WTC11 (cell line): ENCODE results near the gene STRN4. TPM values are rescaled to one million over a fixed set of nuclear protein-coding genes. Genes with fewer than 3 reads are reported as not detected.

ENCODE experiments used
- ATAC-seq: fragments of 200-7000 bp; cut with Tn5 transposase; 2 replicates; pipeline ENCODE4 v1.10.0; 2021; ENCODE audit warnings: mild to moderate bottlenecking, moderate library complexity
- CTCF ChIA-PET: fragments of 300-600 bp; sonication (Branson Sonifier 250); formaldehyde crosslinking; loops from one replicate; lab custom pipeline; 2021; ENCODE audit warnings: antibody characterized with exemption; lab: Charles Lee
- POLR2A ChIA-PET: fragments of 350-600 bp; sonication (Branson Sonifier 250); formaldehyde crosslinking; loops from one replicate; lab custom pipeline; 2021; ENCODE audit warnings: antibody characterized with exemption; lab: Charles Lee
- DNase-seq: peaks from one replicate; pipeline ENCODE4 v3.0.0; 2021; ENCODE audit warnings: low spot score
- H3K27ac Mint-ChIP-seq: 2 replicates; pipeline ENCODE4 v1.8.0; 2021; ENCODE audit warnings: mixed read lengths
- H3K27me3 Mint-ChIP-seq: 2 replicates; pipeline ENCODE4 v1.8.0; 2021; ENCODE audit warnings: low read depth, mild to moderate bottlenecking, moderate library complexity, mixed read lengths
- H3K36me3 Mint-ChIP-seq: 2 replicates; pipeline ENCODE4 v1.8.0; 2021; ENCODE audit warnings: mixed read lengths
- H3K4me1 Mint-ChIP-seq: 2 replicates; pipeline ENCODE4 v1.8.0; 2022; ENCODE audit warnings: mixed read lengths
- H3K4me3 Mint-ChIP-seq: 2 replicates; pipeline ENCODE4 v1.8.0; 2021; ENCODE audit warnings: mild to moderate bottlenecking, moderate library complexity, mixed read lengths
- H3K9me3 Mint-ChIP-seq: 2 replicates; pipeline ENCODE4 v1.8.0; 2021; ENCODE audit warnings: mixed read lengths
- CBFB ChIP-seq: sonication (generic); formaldehyde crosslinking; IDR thresholded peaks from 2 replicates; pipeline ENCODE4 v1.8.1; 2022; ENCODE audit warnings: mild to moderate bottlenecking, low read depth, missing genetic modification reagents
- ESRRA ChIP-seq: sonication (generic); formaldehyde crosslinking; IDR thresholded peaks from 2 replicates; pipeline ENCODE4 v1.8.1; 2022; ENCODE audit warnings: mild to moderate bottlenecking, missing genetic modification reagents, borderline replicate concordance
- HMGA2 ChIP-seq: fragments of 250-450 bp; sonication (Bioruptor Pico); IDR thresholded peaks from 2 replicates; pipeline ENCODE4 v1.4.0; 2021; ENCODE audit warnings: mild to moderate bottlenecking, moderate library complexity
- MXD4 ChIP-seq: fragments of 250-450 bp; sonication (Bioruptor Pico); IDR thresholded peaks from 2 replicates; pipeline ENCODE4 v1.8.0; 2021; ENCODE audit warnings: mild to moderate bottlenecking, moderate library complexity, borderline replicate concordance
- NR2C2 ChIP-seq: sonication (generic); formaldehyde crosslinking; IDR thresholded peaks from 2 replicates; pipeline ENCODE4 v1.8.0; 2022; ENCODE audit warnings: mild to moderate bottlenecking, missing genetic modification reagents
- NR3C1 ChIP-seq: sonication (generic); formaldehyde crosslinking; conservative IDR thresholded peaks from 2 replicates; pipeline ENCODE4 v1.8.1; 2023; ENCODE audit warnings: low read depth, mild to moderate bottlenecking, missing genetic modification reagents
- OVOL2 ChIP-seq: fragments of 250-450 bp; sonication (Bioruptor Pico); IDR thresholded peaks from 2 replicates; pipeline ENCODE4 v1.9.0; 2021; ENCODE audit warnings: mild to moderate bottlenecking, borderline replicate concordance
- RORB ChIP-seq: fragments of 250-450 bp; sonication (Bioruptor Pico); IDR thresholded peaks from 2 replicates; pipeline ENCODE4 v1.9.0; 2021; ENCODE audit warnings: mild to moderate bottlenecking
- SMAD3 ChIP-seq: sonication (generic); formaldehyde crosslinking; IDR thresholded peaks from 2 replicates; pipeline ENCODE4 v1.8.0; 2022; ENCODE audit warnings: missing genetic modification reagents, mild to moderate bottlenecking, borderline replicate concordance
- SMAD4 ChIP-seq: sonication (generic); formaldehyde crosslinking; IDR thresholded peaks from 2 replicates; pipeline ENCODE4 v1.8.0; 2022; ENCODE audit warnings: mild to moderate bottlenecking, missing genetic modification reagents
- TP53 ChIP-seq: sonication (generic); formaldehyde crosslinking; IDR thresholded peaks from 2 replicates; pipeline ENCODE4 v1.8.1; 2023; ENCODE audit warnings: mild to moderate bottlenecking, missing genetic modification reagents
- ZNF138 ChIP-seq: sonication (generic); formaldehyde crosslinking; conservative IDR thresholded peaks from 2 replicates; pipeline ENCODE4 v1.8.1; 2022; ENCODE audit warnings: mild to moderate bottlenecking, moderate library complexity, missing genetic modification reagents
- ZNF423 ChIP-seq: fragments of 250-450 bp; sonication (Bioruptor Pico); IDR thresholded peaks from 2 replicates; pipeline ENCODE4 v2.1.2; 2022; ENCODE audit warnings: mild to moderate bottlenecking, moderate library complexity
- total RNA-seq: library from RNA; stranded (reverse); gene quantifications from 3 replicates; pipeline ENCODE4 v1.2.3, GENCODE V29; 2021
- TF ChIP-seq, protein P1 (sequence below): fragments of 250-450 bp; sonication (Bioruptor Pico); IDR thresholded peaks from 2 replicates; pipeline ENCODE4 v1.9.0; 2021; ENCODE audit warnings: mild to moderate bottlenecking
- TF ChIP-seq, protein P2 (sequence below): sonication (generic); formaldehyde crosslinking; IDR thresholded peaks from 2 replicates; pipeline ENCODE4 v1.8.0; 2022; ENCODE audit warnings: mild to moderate bottlenecking, missing genetic modification reagents
- TF ChIP-seq, protein P3 (sequence below): sonication (generic); formaldehyde crosslinking; IDR thresholded peaks from 2 replicates; pipeline ENCODE4 v1.8.0; 2022; ENCODE audit warnings: mild to moderate bottlenecking, missing genetic modification reagents
- TF ChIP-seq, protein P4 (sequence below): sonication (generic); formaldehyde crosslinking; IDR thresholded peaks from 2 replicates; pipeline ENCODE4 v1.8.1; 2023; ENCODE audit warnings: mild to moderate bottlenecking, missing genetic modification reagents, borderline replicate concordance
- TF ChIP-seq, protein P5 (sequence below): sonication (generic); formaldehyde crosslinking; IDR thresholded peaks from 2 replicates; pipeline ENCODE4 v1.8.1; 2022; ENCODE audit warnings: missing genetic modification reagents, borderline replicate concordance
- TF ChIP-seq, protein P6 (sequence below): sonication (generic); formaldehyde crosslinking; IDR thresholded peaks from 2 replicates; pipeline ENCODE4 v1.8.1; 2022; ENCODE audit warnings: low read depth, mild to moderate bottlenecking, moderate library complexity, missing genetic modification reagents, borderline replicate concordance

The STRN4 gene
- total RNA-seq, 1 experiment from 2014 or later, result 144 TPM

DNA sequence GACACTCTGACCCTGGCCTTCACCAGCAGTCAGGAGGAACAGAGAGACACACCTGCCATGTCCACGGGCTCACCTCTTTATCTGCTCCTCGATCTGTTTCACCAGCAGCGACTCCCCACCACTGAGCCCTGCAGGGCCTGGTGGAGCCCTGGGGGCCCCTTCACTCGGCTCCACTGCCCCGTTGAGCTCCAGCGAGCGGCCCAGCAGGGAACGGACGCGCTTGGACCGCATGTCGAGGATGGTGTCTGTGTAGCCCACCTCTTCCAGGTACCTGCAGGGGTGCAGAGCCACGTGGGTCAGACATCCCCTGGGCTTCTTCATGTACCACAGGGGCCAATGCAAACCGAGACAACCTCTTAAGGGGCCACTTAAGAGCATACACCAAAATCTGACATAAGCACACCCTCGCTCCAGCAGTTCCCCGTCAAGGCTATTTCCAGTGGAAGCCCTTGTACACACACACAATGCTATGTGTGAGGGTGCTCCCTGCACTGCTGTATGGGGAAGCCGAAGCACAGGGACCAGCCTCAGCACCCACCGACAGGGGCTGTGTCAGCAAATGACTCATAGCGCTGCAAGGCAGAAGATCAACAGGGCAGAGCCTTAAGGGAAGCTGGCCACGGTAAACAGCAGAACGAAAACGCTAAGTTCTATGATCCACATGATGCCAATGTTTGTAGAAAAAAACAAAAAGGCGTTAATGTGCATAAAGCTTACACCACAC, 13.1 kb downstream of the STRN4 start:
- no peak for DNase-seq
- POLR2A ChIA-PET, result no interaction called here
- H3K4me1 Mint-ChIP-seq, result peaks cover 6% of the 10 kb centered on the region
- H3K36me3 Mint-ChIP-seq, result peaks cover 69% of the 10 kb centered on the region
- no peaks in the 10 kb centered on the region for H3K9me3 Mint-ChIP-seq
- ATAC-seq, result no peak
- no peak overlapping the region for H3K27ac Mint-ChIP-seq
- no peak overlapping the region for H3K4me3 Mint-ChIP-seq
- CTCF ChIA-PET, result interaction anchor here (0.6 kb wide), 1 partner anchor 301 kb away, joined by 5 read pairs; no protein-coding TSS in a partner anchor
- TF ChIP-seq HMGA2 (no peak), NR3C1 (CRISPR knock-in tag) (no peak), TP53 (CRISPR knock-in tag) (no peak)
- TF ChIP-seq, protein P1, sequence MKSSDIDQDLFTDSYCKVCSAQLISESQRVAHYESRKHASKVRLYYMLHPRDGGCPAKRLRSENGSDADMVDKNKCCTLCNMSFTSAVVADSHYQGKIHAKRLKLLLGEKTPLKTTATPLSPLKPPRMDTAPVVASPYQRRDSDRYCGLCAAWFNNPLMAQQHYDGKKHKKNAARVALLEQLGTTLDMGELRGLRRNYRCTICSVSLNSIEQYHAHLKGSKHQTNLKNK, result no peak
- no peaks in the 10 kb centered on the region for H3K27me3 Mint-ChIP-seq

DNA sequence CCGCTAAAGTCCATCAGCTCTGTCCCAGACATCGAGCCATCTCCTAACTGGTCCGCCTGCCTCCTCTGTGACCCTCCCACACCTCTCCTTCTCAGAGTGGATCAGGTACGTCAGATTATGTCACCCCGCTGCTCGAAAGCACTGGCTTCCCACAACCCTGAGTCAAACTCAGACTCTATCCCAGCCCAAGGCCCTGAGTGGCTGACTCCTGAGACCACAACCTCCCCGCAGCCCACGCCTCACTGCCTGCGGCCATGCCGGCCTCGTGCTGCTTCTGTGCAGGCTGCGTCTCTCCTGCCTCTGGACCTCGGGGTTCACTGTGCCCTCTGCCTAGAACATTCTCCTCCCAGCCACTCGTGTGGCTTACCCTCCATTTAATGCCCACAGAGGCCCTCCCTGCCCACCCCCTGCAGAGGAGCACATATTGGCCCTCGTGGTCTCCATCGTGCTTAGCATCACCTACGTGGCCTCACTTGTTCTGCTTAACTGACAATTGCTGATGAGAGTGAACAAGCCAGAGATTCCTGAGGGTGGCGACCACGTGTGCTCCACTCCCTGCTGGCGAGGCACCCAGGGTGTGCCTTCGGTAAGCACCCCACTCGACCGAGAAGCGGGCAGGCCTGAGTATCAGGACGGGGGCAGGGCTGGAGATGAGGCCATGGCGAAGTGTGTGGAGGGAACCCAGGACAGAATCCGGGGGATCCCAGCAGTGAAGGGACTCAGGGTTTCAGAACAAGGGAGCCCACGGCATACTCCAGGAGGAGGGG, 13.9 kb downstream of the STRN4 start:
- ChIA-PET CTCF (interaction anchor here (2.0 to 3.5 kb wide), 2 partner anchors 21 to 34 kb away, joined by 10 to 16 read pairs; no protein-coding TSS in a partner anchor), POLR2A (interaction anchor here (0.6 kb wide), 1 partner anchor 315 kb away, joined by 4 read pairs; no protein-coding TSS in a partner anchor)
- Mint-ChIP-seq H3K27ac (no peak overlapping the region; the same call in 1 of the 2 replicates), H3K9me3 (no peaks in the 10 kb centered on the region), H3K27me3 (no peaks in the 10 kb centered on the region), H3K4me3 (no peak overlapping the region), H3K4me1 (peaks cover 6% of the 10 kb centered on the region), H3K36me3 (peaks cover 64% of the 10 kb centered on the region)
- DNase-seq (no peak), ATAC-seq (no peak)
- TF ChIP-seq, protein P2, sequence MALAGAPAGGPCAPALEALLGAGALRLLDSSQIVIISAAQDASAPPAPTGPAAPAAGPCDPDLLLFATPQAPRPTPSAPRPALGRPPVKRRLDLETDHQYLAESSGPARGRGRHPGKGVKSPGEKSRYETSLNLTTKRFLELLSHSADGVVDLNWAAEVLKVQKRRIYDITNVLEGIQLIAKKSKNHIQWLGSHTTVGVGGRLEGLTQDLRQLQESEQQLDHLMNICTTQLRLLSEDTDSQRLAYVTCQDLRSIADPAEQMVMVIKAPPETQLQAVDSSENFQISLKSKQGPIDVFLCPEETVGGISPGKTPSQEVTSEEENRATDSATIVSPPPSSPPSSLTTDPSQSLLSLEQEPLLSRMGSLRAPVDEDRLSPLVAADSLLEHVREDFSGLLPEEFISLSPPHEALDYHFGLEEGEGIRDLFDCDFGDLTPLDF, result no peak
- TF ChIP-seq TP53 (CRISPR knock-in tag) (no peak), OVOL2 (CRISPR knock-in tag) (no peak), SMAD3 (no peak), MXD4 (CRISPR knock-in tag) (no peak), NR2C2 (CRISPR knock-in tag) (no peak), RORB (CRISPR knock-in tag) (no peak), ZNF138 (CRISPR knock-in tag) (no peak), CBFB (CRISPR knock-in tag) (no peak), ESRRA (no peak), SMAD4 (CRISPR knock-in tag) (no peak), ZNF423 (CRISPR knock-in tag) (no peak)
- TF ChIP-seq, protein P3, sequence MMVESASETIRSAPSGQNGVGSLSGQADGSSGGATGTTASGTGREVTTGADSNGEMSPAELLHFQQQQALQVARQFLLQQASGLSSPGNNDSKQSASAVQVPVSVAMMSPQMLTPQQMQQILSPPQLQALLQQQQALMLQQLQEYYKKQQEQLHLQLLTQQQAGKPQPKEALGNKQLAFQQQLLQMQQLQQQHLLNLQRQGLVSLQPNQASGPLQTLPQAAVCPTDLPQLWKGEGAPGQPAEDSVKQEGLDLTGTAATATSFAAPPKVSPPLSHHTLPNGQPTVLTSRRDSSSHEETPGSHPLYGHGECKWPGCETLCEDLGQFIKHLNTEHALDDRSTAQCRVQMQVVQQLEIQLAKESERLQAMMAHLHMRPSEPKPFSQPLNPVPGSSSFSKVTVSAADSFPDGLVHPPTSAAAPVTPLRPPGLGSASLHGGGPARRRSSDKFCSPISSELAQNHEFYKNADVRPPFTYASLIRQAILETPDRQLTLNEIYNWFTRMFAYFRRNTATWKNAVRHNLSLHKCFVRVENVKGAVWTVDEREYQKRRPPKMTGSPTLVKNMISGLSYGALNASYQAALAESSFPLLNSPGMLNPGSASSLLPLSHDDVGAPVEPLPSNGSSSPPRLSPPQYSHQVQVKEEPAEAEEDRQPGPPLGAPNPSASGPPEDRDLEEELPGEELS (CRISPR knock-in tag), result no peak

DNA sequence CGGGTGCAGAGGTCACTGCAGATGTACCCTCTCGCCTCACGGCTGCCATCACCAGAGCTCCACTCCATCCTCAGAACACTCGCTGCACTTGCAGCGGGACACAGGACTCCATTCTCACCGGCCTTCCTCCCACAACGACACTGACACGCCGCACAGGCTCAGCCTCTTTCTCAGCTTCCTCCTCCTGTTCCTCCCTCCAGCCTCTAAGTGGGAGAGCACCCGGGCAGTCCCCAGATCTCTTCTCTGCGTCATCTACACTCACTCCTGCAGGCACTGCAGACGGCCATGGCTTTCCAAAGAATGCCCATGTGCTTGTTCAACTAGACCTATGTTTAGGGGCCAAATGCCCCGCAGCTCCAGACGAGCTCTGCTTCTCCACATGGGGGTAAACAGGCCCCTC, 14.7 kb downstream of the STRN4 start:
- CTCF ChIA-PET, result interaction anchor here (0.5 to 3.5 kb wide), 3 partner anchors 22 to 324 kb away, joined by 4 to 16 read pairs (median 10); no protein-coding TSS in a partner anchor
- H3K27me3 Mint-ChIP-seq, result no peaks in the 10 kb centered on the region
- no peaks in the 10 kb centered on the region for H3K9me3 Mint-ChIP-seq
- H3K27ac Mint-ChIP-seq, result peak overlapping the region; percentile 74
- H3K36me3 Mint-ChIP-seq, result peaks cover 63% of the 10 kb centered on the region
- no peak for ATAC-seq
- DNase-seq, result no peak
- H3K4me3 Mint-ChIP-seq, result no peak overlapping the region
- POLR2A ChIA-PET, result no interaction called here
- H3K4me1 Mint-ChIP-seq, result peaks cover 6% of the 10 kb centered on the region
- TF ChIP-seq, protein P4, sequence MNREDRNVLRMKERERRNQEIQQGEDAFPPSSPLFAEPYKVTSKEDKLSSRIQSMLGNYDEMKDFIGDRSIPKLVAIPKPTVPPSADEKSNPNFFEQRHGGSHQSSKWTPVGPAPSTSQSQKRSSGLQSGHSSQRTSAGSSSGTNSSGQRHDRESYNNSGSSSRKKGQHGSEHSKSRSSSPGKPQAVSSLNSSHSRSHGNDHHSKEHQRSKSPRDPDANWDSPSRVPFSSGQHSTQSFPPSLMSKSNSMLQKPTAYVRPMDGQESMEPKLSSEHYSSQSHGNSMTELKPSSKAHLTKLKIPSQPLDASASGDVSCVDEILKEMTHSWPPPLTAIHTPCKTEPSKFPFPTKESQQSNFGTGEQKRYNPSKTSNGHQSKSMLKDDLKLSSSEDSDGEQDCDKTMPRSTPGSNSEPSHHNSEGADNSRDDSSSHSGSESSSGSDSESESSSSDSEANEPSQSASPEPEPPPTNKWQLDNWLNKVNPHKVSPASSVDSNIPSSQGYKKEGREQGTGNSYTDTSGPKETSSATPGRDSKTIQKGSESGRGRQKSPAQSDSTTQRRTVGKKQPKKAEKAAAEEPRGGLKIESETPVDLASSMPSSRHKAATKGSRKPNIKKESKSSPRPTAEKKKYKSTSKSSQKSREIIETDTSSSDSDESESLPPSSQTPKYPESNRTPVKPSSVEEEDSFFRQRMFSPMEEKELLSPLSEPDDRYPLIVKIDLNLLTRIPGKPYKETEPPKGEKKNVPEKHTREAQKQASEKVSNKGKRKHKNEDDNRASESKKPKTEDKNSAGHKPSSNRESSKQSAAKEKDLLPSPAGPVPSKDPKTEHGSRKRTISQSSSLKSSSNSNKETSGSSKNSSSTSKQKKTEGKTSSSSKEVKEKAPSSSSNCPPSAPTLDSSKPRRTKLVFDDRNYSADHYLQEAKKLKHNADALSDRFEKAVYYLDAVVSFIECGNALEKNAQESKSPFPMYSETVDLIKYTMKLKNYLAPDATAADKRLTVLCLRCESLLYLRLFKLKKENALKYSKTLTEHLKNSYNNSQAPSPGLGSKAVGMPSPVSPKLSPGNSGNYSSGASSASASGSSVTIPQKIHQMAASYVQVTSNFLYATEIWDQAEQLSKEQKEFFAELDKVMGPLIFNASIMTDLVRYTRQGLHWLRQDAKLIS (CRISPR knock-in tag), result no peak
- TF ChIP-seq, protein P5, sequence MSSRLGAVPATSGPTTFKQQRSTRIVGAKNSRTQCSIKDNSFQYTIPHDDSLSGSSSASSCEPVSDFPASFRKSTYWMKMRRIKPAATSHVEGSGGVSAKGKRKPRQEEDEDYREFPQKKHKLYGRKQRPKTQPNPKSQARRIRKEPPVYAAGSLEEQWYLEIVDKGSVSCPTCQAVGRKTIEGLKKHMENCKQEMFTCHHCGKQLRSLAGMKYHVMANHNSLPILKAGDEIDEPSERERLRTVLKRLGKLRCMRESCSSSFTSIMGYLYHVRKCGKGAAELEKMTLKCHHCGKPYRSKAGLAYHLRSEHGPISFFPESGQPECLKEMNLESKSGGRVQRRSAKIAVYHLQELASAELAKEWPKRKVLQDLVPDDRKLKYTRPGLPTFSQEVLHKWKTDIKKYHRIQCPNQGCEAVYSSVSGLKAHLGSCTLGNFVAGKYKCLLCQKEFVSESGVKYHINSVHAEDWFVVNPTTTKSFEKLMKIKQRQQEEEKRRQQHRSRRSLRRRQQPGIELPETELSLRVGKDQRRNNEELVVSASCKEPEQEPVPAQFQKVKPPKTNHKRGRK (CRISPR knock-in tag), result no peak
- TF ChIP-seq, protein P6, sequence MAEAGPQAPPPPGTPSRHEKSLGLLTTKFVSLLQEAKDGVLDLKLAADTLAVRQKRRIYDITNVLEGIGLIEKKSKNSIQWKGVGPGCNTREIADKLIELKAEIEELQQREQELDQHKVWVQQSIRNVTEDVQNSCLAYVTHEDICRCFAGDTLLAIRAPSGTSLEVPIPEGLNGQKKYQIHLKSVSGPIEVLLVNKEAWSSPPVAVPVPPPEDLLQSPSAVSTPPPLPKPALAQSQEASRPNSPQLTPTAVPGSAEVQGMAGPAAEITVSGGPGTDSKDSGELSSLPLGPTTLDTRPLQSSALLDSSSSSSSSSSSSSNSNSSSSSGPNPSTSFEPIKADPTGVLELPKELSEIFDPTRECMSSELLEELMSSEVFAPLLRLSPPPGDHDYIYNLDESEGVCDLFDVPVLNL, result no peak
